Mammary epithelial cell (primary cell): ENCODE measurements around the gene MOSMO.

Source experiments
- EZH2 ChIP-seq: IDR thresholded peaks from 2 replicates; pipeline ENCODE4 v1.6.1; 2012; ENCODE audit warnings: low read length, inconsistent platforms, borderline replicate concordance
- TF ChIP-seq, protein P1 (sequence below), 2 donors: IDR thresholded peaks in 1 of 2; conservative IDR thresholded peaks in 1 of 2; 2 replicates each; pipeline ENCODE4 v1.5.1; 2011 to 2012; ENCODE audit warnings: inconsistent platforms in 2 of 2, low read length in 2 of 2, mild to moderate bottlenecking in 2 of 2, control low read depth in 1 of 2, low read depth in 1 of 2; ENCODE audit not compliant: insufficient read depth in 1 of 2; ENCODE audit errors: extremely low read depth in 1 of 2

DNA sequence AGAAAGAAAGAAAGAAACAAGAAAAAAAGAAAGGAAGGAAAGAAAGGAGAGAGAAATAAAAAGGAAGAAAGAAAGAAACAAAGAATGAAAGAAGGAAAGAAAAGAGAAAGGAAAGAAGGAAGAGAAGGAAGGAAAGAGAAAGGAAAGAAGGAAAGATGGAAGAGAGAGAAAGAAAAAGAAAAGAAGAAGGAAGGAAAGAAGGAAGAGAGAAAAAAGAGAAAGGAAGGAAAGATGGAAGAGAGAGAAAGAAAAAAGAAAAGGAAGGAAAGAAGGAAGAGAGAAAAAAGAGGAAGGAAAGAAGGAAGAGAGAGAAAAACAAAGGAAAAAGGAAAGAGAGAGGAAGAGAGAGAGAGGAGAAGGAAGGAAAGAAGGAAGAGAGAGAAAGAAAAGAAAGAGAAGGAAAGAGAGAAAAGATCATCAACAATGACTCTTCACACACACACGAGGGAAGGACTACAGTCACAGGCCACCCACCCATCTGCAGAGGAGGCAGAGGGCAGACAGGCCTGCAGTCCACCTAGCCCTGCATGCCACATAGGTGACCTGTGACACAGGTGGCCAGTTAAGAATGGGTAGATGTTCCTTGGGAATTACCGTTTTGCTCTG, 108.3 kb downstream of the MOSMO start:
- TF ChIP-seq, protein P1, sequence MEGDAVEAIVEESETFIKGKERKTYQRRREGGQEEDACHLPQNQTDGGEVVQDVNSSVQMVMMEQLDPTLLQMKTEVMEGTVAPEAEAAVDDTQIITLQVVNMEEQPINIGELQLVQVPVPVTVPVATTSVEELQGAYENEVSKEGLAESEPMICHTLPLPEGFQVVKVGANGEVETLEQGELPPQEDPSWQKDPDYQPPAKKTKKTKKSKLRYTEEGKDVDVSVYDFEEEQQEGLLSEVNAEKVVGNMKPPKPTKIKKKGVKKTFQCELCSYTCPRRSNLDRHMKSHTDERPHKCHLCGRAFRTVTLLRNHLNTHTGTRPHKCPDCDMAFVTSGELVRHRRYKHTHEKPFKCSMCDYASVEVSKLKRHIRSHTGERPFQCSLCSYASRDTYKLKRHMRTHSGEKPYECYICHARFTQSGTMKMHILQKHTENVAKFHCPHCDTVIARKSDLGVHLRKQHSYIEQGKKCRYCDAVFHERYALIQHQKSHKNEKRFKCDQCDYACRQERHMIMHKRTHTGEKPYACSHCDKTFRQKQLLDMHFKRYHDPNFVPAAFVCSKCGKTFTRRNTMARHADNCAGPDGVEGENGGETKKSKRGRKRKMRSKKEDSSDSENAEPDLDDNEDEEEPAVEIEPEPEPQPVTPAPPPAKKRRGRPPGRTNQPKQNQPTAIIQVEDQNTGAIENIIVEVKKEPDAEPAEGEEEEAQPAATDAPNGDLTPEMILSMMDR (conservative IDR thresholded peaks at IDR 0.05 in 1 of 2, IDR thresholded peaks at IDR 0.05 in 1 of 2; ENCODE audit: extremely low read depth in 1 of 2, insufficient read depth in 1 of 2, low read depth in 1 of 2, low read length in 2 of 2), result no peak
- no peak for TF ChIP-seq EZH2
